IPS-15b (cell line): ENCODE measurements around the gene MSANTD1.

Experiments
- H3K27me3 ChIP-seq: one replicate; pipeline ENCODE4 v1.6.1; 2013; ENCODE audit warnings: low read length; ENCODE audit not compliant: control insufficient read depth, insufficient read depth
- H3K36me3 ChIP-seq: one replicate; pipeline ENCODE4 v1.6.1; 2013; ENCODE audit warnings: low read length; ENCODE audit not compliant: control insufficient read depth, insufficient read depth
- H3K4me1 ChIP-seq: one replicate; pipeline ENCODE4 v1.6.1; 2013; ENCODE audit warnings: mild to moderate bottlenecking, low read length; ENCODE audit not compliant: control insufficient read depth, insufficient read depth
- H3K4me3 ChIP-seq: one replicate; pipeline ENCODE4 v1.5.1; 2013; ENCODE audit warnings: low read depth, low read length
- H3K9ac ChIP-seq: one replicate; pipeline ENCODE4 v1.6.1; 2013; ENCODE audit warnings: low read depth, mild to moderate bottlenecking, low read length
- H3K9me3 ChIP-seq: one replicate; pipeline ENCODE4 v1.6.1; 2013; ENCODE audit warnings: mild to moderate bottlenecking, low read length; ENCODE audit not compliant: control insufficient read depth, insufficient read depth

Gene MSANTD1

DNA sequence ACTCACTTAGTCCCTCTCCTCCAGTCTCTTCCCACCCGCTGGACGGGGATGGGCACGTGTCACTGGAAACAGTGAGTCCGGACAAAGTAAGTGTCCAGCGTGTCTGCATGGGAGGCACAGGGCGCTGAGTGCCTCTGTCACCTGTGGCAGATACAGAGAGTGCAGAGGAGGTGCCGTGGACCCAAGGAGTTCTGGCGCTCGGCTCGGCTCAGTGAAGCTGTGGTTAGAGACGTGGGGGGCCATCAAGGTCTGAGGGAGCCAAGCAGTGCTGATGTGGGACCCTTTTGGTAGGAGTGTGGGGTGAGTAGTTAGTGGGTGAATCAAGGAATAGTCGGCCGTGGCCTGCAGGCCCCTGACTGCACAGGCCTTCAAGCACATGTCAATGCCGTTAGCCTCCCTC, 40.1 kb upstream of the MSANTD1 start:
- H3K36me3 ChIP-seq = peaks cover 40% of the 10 kb centered on the region
- H3K9ac ChIP-seq = no peak overlapping the region
- no peaks in the 10 kb centered on the region for H3K27me3 ChIP-seq
- H3K4me1 ChIP-seq = no peaks in the 10 kb centered on the region
- H3K9me3 ChIP-seq = no peaks in the 10 kb centered on the region
- no peak overlapping the region for H3K4me3 ChIP-seq

DNA sequence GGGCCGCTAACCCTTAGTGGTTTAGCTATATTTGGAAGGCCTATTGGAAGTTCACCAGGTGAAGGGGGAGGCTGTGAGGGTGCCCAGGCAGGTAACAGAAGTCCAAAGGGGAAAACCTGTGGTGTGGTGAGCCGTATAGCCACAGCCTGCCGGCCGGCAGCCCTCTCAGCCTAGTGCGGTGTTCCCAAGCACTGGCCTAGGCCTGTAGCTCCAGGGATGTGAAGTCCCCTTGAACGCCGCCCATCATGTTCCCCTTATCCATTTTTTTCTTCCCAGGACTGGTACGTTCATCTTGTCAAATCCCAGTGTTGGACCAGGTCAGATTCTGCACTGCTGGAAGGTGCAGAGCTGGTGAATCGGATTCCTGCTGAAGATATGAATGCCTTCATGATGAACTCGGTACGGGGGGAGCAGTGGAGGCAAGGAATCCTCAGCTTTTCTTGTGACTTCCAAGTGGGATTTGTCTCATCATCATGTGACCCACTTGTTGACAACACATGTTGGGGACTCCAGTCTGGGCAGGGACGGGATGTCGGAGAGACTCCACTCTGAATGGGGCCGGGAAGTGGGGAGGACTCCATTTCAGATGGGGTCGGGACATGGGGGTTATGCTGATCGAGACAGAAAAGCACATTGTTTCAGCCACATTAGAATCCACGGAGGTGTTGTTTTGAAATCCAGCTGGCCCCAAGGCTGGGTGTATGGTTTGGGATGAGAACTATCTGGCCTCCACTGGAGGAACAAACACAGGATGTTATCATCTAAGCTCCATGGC, 39.2 kb upstream of the MSANTD1 start:
- Histone ChIP-seq H3K4me1 (no peaks in the 10 kb centered on the region), H3K9me3 (no peaks in the 10 kb centered on the region), H3K4me3 (no peak overlapping the region), H3K9ac (no peak overlapping the region), H3K27me3 (no peaks in the 10 kb centered on the region), H3K36me3 (peaks cover 43% of the 10 kb centered on the region)

- Histone ChIP-seq H3K36me3 (peaks cover 49% of the 10 kb centered on the region), H3K27me3 (no peaks in the 10 kb centered on the region), H3K4me3 (no peak overlapping the region), H3K9me3 (no peaks in the 10 kb centered on the region), H3K9ac (no peak overlapping the region), H3K4me1 (no peaks in the 10 kb centered on the region)
Observed at GRCh38 chr4:3210467-3210866, 38.5 kb upstream of the MSANTD1 start.

- no peak overlapping the region for H3K4me3 ChIP-seq
- H3K4me1 ChIP-seq = no peaks in the 10 kb centered on the region
- no peaks in the 10 kb centered on the region for H3K9me3 ChIP-seq
- no peak overlapping the region for H3K9ac ChIP-seq
- no peaks in the 10 kb centered on the region for H3K27me3 ChIP-seq
- H3K36me3 ChIP-seq = peaks cover 53% of the 10 kb centered on the region
Observed at GRCh38 chr4:3211866-3212265, 37.1 kb upstream of the MSANTD1 start.

GRCh38 chr4:3212391-3213105, 36.4 kb upstream of the MSANTD1 start:
- H3K9ac ChIP-seq = no peak overlapping the region
- no peaks in the 10 kb centered on the region for H3K4me1 ChIP-seq
- H3K9me3 ChIP-seq = no peaks in the 10 kb centered on the region
- no peak overlapping the region for H3K4me3 ChIP-seq
- H3K36me3 ChIP-seq = peaks cover 54% of the 10 kb centered on the region
- H3K27me3 ChIP-seq = no peaks in the 10 kb centered on the region

DNA sequence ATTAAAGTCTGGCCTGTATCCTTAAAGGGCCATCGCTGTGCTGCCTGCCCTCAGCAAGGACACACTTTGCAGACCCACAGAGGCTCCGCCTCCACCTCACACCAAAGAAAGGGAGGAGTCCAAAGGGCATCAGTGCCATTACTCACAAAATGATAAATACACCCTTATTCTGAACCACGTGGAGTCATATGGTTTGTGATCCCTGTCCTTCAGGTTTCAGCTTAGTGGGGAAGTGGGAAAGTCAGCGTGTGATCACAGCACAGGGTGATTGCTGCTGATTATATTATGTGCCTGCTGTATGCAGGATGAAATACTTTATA, 35.9 kb upstream of the MSANTD1 start:
- no peak overlapping the region for H3K9ac ChIP-seq
- H3K4me3 ChIP-seq = no peak overlapping the region
- H3K36me3 ChIP-seq = peaks cover 59% of the 10 kb centered on the region
- H3K4me1 ChIP-seq = no peaks in the 10 kb centered on the region
- no peaks in the 10 kb centered on the region for H3K27me3 ChIP-seq
- H3K9me3 ChIP-seq = no peaks in the 10 kb centered on the region

DNA sequence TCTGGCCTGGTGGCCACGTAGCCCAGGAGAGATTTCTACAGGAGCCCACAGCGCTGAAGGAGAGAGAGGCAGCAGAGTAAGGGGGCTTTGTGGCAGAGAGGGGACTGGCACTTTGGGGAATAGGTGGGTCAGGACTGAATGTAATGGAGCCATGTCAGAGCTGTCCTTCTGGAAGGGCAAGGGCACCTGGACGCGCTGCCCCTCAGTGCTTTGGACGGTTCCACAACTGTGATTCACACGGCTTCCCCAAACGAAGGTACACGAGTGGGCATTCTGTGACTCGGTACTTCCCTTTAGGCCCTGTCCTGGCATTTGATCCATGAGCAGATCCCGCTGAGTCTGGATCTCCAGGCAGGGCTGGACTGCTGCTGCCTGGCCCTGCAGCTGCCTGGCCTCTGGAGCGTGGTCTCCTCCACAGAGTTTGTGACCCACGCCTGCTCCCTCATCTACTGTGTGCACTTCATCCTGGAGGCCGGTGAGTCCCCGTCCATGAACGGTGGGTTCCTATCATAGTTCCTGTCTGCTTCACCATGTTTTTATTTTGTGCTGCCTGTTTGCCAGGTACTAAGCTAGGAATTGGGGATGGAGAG, 35.2 kb upstream of the MSANTD1 start:
- Histone ChIP-seq H3K36me3 (peaks cover 57% of the 10 kb centered on the region), H3K4me3 (no peak overlapping the region), H3K4me1 (no peaks in the 10 kb centered on the region), H3K27me3 (no peaks in the 10 kb centered on the region), H3K9me3 (no peaks in the 10 kb centered on the region), H3K9ac (no peak overlapping the region)

DNA sequence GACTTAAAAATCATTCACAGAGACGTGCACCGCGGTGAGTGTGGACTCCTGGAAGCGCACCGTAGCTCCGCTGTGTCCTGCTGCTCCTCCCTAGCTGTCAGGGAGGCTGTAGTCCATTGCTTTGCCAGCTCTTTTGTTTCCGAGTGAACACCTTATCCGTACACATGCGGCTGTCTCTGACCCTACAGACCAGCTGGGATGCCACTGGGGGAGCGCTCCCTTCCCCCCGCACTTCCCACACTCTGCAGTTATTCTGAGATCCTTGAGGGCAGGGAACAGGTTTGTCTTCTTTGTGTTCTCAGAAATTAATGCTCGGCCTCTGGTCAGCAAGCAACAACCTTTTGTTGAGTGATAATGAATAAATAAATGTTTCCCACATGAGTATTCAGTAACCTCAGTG, 33.7 kb upstream of the MSANTD1 start:
- Histone ChIP-seq H3K9me3 (no peaks in the 10 kb centered on the region), H3K4me1 (no peaks in the 10 kb centered on the region), H3K4me3 (no peak overlapping the region), H3K27me3 (no peaks in the 10 kb centered on the region), H3K9ac (no peak overlapping the region), H3K36me3 (peaks cover 57% of the 10 kb centered on the region)

DNA sequence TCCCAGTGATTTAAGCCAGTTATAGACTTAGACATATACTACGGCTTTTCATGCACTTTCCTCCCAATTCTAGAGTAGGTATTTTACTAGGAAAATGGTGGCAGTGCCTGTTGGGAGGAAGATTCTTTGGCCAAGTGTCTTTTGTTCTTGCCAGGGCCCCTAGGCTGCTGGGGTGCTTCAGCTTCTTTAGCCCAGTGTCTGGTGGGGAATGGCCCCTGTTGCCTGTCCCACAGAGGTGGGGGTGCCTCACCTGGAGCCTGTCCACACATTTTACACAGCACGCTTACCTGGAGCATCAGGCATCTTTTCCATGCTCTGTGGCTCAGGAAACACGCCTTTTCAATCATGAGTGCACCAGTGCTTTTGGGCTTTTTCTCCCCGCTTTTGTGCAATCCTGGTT, 33.2 kb upstream of the MSANTD1 start:
- peaks cover 62% of the 10 kb centered on the region for H3K36me3 ChIP-seq
- H3K27me3 ChIP-seq = no peaks in the 10 kb centered on the region
- no peak overlapping the region for H3K4me3 ChIP-seq
- H3K9ac ChIP-seq = no peak overlapping the region
- no peaks in the 10 kb centered on the region for H3K4me1 ChIP-seq
- H3K9me3 ChIP-seq = no peaks in the 10 kb centered on the region

- no peak overlapping the region for H3K9ac ChIP-seq
- H3K36me3 ChIP-seq = peaks cover 65% of the 10 kb centered on the region
- H3K4me3 ChIP-seq = no peak overlapping the region
- no peaks in the 10 kb centered on the region for H3K4me1 ChIP-seq
- no peaks in the 10 kb centered on the region for H3K9me3 ChIP-seq
- H3K27me3 ChIP-seq = no peaks in the 10 kb centered on the region
Observed at GRCh38 chr4:3217266-3217665, 31.7 kb upstream of the MSANTD1 start.

GRCh38 chr4:3217771-3218170, 31.2 kb upstream of the MSANTD1 start:
- H3K9ac ChIP-seq = no peak overlapping the region

More at GRCh38 chr4:3217771-3218170, 31.2 kb upstream of the MSANTD1 start:
- H3K4me1 ChIP-seq = no peaks in the 10 kb centered on the region
- no peaks in the 10 kb centered on the region for H3K27me3 ChIP-seq
- H3K36me3 ChIP-seq = peaks cover 60% of the 10 kb centered on the region
- H3K9me3 ChIP-seq = no peaks in the 10 kb centered on the region
- H3K4me3 ChIP-seq = no peak overlapping the region
